NCI-H1930 (cell line): ENCODE data around the gene HLX.

Experiments
- DNase-seq, 2 experiments: peaks; one replicate each; lab custom pipeline; 2025; lab: John Stamatoyannopoulos, UW

The HLX gene, protein sequence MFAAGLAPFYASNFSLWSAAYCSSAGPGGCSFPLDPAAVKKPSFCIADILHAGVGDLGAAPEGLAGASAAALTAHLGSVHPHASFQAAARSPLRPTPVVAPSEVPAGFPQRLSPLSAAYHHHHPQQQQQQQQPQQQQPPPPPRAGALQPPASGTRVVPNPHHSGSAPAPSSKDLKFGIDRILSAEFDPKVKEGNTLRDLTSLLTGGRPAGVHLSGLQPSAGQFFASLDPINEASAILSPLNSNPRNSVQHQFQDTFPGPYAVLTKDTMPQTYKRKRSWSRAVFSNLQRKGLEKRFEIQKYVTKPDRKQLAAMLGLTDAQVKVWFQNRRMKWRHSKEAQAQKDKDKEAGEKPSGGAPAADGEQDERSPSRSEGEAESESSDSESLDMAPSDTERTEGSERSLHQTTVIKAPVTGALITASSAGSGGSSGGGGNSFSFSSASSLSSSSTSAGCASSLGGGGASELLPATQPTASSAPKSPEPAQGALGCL

DNA sequence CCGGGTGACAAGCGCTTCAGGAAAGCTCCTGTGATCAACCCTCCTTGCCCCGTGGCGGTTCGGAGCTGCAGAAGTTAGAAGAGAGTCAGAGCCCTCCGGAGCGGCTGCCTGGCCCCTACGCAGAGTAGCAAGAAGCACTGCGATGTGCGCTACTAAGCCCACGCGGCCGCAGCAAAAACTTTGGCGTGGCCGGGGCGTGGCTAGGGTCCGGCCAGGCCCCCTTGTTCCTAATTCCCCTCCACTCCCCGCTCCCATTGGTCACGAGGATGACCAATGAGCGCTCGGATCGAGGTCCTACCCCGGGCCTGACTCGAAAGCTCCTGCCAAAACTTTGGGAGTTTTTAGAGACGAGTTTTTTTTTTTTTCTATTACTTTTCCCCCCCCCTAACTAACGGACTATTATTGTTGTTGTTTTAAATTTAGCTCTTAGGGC, at the start of gene HLX:
Gene HLX, plus strand, starts transcription at position 368 of the 433 bp plus-strand sequence. CDS start 415 bp downstream, outside the sequence.
- no peak for DNase-seq

DNA sequence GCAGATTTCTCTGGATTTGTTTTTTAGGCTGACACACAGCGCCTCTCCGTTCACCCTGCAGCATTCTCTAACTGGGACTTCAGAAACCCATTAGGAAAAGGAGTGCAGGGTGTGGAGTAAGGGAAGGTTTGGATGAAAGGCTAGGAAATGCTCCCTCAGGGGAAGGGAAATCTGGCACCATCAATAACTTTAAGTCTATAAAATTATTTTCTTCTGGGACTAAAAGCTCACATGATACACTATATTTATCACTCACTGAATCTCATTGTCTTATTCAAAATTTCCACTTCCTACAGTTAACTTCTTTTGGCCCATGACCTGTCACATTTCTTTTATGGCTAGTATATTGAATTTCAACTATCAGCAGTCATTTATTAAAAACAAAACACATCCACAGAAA, 45.8 kb upstream of the HLX start:
- no peak for DNase-seq

DNA sequence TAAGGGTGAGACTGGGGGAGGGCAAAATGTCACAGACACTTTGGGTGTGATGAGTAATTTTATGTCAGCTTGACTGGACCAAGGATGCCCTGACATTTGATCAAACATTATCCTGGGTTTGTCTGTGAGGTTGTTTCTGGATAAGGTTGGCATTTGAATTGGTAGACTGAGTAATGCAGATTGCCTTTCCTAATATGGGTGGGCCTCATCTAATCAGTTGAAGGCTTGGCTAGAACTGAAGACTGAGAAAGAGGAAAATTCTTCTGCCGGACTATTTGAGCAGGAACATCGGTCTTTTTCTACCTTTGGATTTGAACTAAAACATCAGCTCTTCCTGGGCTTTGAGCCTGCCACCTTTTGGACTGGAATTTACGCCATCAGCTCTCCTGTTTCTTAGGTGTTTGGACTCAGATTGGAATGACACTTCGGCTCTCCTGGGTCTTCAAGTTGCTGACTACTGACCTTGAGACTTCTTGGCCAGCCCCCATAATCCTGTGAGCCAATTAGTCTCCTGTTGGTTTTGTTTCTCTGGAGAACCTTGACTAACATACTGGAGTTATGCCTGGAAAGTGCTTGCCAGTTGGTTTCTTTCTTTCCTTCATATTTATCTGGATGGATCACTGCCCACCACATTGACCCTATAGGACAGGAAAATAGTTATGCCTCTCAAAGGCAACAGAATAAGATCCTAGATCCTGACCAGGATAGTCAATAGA, 44.9 kb upstream of the HLX start:
- no peak for DNase-seq

DNA sequence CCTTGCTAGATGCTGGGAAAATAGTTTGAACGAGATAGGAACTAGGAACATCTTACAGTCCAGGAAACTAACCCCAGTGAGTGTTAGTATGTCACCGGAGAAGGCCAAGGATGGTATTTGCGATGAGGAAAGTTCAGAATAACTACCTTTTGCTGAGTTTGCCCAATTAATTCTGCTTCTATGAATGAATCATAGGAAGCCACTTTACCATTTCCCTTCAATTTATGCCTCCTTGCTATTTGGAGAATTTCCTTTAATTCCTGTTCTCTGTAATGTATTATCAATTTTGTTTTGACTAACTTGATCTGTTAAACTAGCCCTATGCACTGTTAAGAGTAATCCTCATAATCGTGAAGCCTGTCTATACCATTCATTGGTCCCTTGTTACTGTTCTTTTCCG, 40.7 kb upstream of the HLX start:
- DNase-seq, result no peak

DNA sequence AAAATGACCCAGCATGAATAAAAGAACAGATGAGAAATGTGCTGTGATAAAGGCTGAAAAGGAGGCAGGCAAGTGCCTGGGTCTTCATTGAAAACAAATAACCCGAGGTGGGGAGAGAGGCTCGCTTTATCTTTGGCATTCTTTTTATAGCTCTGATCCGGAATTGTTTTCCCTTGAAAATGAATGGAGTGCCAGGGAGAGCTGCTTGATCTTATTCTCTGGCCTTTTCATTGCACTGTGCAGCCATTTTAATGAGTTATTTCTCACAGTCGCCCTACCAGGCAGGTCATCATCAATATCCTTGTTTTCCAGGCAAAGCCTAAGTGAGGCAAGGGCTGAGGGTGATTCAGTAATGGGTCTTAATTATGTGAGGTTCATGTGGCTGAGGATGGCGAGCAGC, 39.8 kb upstream of the HLX start:
- DNase-seq, result no peak

DNA sequence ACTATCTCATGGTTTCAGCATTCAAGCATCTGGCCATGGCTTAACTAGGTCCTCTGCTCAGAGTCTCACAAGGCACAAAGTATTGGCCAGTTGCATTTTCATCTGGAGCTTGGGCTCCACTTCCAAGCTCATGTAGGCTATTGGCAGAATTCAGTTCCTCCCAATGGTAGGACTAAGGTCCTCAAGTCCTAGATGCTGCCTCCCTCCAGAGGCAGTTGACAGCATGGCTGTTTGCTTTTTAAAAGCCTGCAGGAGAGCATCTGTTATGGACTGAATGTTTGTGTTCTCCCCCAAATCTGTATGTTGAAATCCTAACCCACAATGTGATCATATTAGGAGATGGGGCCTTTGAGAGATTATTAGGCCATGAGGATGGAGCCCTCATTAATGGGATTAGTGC, 38.0 kb upstream of the HLX start:
- no peak for DNase-seq

DNA sequence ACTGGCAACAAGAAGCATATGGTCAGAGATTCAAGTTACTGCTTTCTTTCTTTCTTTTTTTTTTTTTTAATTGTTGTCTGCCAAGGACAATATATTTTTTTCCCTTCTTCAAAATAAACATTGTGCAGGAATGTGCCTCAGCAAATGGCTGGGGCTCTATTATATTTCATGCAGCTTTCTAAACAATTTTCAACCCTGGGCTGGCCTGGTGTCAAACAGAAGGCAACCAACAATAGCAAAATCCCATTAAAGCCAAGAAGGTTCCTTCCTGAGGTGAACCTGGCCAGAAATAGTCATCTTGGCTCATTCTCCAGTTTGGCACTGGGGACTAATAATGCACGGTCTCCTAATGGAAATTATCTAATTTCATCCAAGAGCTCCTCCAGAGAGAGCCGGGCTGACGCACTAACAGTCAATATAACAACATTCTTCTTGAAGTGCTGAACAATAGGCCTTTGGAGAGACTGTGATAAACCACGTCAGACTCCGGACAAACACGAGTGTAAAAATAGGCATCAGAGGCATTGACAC, 35.7 kb upstream of the HLX start:
- no peak for DNase-seq

DNA sequence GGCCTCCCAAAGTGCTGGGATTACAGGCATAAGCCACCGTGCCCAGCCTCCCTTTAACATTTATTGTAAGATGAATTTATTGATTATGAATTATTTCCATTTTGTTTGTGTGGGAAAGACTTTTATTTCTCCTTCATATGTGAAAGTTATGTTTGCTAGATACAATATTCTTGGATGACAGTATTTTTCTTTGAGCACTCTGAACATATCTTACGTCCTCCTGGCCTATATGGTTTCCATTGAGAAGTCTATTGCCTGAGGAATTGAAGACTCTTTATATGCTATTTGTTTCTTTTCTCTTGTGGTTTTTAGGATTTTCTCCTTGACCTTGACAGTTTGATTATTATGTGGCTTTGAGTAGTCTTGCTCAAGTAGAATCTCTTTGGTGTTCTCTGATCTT, 26.8 kb upstream of the HLX start:
- no peak for DNase-seq

DNA sequence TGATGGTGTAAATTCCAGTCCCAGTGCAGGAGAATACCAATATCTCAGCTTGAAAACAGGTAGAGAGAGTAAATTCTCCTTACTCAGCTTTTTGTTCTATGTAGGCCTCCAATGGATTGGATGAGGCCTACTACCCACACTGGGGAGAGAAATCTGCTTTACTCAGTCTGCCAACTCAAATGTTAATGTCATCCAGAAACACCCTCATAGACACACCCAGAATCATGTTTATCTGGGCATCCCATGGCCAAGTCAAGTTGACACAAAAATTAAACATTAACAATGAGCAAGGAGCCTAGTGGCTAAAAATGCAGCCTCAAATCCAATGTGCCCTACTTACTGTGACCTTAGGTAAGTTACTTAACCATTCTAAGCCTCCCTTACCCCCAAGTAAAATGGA, 6.9 kb upstream of the HLX start:
- DNase-seq, result no peak

DNA sequence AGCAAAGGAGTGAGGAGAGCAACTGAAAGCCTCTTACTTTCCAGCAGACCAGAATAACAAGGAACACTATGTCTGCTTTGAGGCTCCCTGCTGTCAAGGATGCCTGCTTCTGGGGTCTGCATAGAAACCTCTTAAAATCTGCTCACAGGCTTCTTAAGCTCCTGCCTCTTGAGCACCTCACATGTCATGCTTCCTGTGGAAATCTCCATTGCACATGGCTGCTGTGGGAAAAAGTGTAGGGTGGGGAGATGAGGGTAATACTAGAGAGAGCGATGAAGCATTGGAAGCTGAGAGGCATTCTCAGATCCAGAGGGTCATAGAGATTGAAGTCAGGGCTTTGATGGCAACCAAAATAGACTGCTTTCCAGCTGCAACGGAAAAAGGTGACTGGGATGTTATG, 6.2 kb upstream of the HLX start:
- no peak for DNase-seq

DNA sequence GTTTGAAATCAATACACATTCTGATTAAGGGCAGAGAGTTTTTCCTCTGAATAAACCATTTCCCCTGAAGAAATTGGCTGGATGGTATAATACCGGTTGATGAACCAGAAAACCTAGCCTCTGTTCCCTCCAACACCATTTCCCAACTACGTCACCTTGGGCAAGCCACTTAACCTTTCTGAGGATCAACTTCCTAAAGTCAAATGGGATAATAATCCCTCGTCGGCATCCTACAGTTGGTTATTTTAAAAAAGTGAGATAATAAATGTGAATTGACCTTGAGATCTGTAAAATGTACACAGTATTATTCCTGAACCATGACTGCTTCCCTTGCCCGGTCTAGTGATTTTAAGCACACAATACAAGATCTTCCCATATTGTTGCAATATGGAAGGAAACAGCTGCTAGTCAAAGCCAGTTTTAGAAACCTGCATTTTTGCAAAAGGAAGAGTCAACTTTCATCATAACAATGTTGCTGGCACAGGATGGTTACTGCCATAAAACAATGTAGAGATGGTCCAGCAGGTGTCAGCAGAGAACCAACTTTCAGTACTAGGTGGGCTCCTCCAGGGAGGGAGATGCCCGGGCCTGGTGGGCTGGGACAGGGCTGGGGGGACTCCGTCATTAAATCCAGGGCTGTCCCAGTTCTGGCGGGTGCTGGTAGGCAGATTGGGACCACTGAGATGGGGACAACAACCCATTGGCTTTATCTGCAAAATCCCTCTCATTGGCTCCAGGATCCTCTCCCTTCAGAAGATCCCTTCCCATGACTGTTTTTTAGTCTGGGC, 5.2 kb upstream of the HLX start:
- peak in 1 of 2 experiments; percentile 27 for DNase-seq

DNA sequence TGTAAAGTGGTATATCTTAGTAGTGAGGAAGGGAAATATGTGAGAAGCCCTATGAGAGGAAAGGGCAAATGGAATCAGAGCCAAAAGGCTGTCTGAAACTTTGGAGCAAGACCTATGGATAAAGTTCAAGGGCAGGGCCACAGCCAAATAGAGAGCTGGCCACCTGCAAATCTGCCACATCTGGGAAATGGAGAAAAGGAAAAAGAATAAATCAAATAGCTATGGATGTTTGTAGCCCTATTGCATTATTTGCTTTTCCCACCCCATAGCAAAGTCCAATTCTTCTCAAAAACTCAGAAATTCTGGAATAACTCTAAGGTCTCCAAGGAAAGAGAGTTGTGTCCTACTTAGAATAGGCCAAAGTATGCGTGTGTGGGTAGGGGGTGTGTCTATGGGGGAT, 4.0 kb upstream of the HLX start:
- no peak for DNase-seq

DNA sequence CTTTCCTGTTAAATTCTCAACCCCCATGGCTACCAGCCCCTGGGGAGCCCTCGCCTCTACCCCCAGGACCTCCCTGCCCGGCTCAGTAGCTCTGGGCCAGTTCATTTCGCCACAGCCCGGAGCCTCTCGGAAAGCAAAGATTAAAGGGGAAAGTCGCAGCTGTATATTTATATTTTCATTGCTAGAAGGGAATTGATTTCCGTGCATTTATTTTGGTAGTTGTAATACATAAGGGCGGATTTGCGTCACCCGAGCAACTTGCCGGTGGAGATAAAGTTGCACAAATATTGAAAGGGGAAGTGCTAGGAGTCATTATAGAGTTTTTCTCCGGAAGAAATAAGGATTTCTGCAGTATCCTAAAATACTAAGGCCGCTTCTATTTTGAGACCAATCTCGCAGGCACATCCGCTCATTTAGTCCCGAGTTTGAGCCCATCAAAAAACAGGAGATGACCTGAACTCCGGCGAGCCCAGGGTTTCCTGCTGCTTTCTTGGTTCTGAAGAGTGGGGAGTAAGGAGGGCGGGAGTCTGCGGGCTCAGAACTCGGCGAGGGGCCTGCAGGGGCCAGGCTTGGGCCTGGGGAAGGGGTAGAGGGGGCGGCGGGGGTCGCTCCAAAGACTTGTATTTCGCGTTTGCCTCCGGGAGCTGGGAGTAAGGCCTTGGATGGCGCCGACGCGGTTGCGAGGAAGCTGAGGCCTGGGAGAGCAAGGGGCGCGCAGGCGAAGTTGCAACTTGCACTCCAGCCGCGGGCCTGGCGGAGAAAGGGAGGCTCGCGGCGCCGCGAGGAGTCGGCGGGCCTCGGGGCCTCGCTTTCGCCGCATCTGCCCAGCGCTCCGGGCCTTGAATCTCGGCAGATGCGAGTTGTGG, 2.5 kb upstream of the HLX start:
- DNase-seq, result no peak

DNA sequence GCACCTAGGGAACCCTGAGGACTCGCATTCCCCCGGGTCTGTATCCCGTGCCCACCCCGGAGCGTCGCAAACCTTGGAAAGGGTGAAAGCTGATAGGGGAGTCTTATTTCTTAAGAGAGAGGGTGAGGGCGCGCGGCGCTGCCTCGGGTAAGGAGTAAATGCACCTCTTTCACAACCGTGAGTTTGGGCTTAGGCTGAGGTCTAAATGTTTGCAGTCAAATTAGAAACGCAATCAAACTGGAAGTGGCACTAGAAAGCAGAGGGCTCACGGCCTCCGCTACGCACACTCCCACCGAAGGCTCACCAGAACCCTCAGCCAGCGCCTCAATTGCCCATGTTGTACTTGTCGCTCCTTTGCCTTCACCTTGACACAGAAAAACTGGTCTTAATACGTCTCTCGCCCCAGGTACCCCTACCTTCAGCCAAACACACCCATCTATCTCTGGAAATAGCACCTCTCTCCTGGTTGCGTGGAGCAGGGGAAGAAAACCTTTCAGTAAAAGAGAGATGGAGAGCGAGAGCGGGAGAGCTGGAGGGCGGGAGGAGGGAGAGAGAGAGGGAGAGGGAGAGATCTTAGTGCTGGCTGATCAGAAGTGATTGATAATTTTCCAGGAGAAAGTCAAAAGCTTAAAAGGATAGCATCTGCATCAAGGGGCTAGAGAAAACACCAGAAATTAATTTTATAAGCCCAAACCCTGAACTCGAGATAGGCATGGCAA, 1.7 kb upstream of the HLX start:
- no peak for DNase-seq

DNA sequence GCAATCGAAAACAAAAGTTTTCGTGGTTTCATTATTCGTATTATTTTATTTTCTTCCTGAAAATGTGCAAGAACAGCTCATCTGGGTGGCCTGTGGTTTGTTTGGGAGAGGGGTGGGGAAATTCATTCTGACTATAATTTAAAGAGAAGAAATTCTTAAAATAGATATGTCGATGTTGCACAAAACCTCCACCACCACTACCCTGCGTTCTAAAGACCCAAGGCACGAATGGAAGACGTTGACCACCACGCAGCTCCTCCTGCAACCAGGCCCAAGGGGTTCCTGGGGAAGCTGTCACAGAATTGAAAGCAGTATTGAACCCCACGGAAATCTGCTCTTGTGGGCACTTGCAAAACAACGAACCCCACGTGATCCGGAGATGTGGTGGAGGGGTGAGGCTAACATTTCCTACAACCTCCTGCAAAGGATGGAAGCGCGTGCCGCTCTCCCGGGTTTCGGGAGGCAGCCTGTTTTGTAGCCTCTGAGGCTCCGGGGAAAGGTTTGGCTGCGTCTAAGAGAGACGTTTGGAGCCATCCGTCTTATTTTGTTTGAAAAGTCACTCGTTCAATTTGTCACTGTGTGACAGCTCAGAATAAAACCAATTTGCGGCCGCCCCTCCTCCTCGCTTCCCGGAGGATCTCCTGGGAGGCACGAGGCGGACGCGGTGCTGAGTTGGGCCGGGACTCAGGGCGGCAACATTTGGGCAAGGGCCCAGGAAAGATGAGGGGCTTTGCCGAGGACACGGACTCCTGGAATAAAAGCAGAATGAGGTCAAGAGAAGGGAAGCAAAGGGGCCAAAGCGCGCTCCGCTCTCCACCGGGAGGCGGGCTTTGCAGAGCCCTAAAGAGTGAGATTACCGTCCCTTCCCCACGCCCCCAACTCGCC, 810 bp upstream of the HLX start:
- no peak for DNase-seq

DNA sequence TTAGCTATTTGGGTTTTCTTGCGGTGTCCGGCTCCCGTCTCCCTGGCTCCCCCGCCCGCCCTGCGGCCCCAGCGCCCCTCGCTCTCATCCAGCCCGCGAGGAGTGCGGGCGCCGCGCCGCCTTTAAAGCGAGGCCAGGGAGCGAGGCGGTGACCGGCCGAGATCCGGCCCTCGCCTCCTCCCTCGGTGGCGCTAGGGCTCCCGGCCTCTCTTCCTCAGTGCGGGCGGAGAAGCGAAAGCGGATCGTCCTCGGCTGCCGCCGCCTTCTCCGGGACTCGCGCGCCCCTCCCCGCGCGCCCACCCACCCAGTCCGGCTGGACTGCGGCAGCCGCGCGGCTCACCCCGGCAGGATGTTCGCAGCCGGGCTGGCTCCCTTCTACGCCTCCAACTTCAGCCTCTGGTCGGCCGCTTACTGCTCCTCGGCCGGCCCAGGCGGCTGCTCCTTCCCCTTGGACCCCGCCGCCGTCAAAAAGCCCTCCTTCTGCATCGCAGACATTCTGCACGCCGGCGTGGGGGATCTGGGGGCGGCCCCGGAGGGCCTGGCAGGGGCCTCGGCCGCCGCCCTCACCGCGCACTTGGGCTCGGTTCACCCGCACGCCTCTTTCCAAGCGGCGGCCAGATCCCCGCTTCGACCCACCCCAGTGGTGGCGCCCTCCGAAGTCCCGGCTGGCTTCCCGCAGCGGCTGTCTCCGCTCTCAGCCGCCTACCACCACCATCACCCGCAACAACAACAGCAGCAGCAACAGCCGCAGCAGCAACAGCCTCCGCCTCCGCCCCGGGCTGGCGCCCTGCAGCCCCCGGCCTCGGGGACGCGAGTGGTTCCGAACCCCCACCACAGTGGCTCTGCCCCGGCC, 492 bp downstream of the HLX start:
- DNase-seq, result peak; percentile 19 to 34

DNA sequence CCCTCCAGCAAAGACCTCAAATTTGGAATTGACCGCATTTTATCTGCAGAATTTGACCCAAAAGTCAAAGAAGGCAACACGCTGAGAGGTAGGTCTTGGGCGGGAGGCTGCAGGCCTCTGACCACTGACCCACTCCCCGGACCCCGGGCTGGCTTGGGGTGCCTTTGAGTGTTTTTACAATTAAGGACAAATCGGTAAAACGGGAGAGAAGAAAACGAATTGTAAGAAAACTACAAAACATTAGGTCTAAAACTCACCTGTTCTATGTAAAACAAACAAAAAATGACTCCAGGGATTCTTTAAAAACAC, 1.1 kb downstream of the HLX start:
- no peak for DNase-seq

DNA sequence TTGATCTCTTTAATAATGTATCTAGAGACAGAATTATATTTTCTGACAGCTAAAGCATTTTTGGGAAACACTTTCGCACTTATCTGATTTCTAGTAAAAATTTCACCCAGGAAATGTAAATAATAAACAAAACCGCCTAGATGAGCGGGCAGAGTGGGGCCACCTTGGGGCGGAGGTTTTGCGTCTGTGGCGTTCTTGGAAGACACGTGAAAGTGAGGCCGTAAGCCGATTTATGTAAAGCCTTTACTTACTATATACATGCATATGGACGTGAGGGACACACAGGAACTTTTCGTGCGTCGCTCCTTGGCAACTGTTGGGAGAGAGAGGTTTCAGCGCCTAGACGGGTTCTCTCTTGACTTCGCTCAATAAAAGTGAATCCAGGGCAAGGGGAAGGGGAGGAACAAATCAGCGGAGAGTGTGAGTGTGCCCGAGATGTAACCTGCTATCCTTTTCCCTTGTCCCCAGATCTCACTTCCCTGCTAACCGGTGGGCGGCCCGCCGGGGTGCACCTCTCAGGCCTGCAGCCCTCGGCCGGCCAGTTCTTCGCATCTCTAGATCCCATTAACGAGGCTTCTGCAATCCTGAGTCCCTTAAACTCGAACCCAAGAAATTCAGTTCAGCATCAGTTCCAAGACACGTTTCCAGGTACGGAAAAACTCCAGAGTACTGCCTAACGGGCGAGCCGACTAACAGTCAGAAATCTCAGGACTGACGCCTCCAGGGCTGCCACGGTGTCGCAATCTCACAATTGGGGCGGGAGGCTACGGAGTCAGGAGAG, 1.7 kb downstream of the HLX start:
- DNase-seq, result no peak
